BE2C (cell line): Measurements from ENCODE around the gene MBTPS1.

Source experiments
- DNase-seq: peaks from one replicate; pipeline ENCODE4 v3.0.0-alpha.2; 2020
- H3K27me3 ChIP-seq: fragments of 250-450 bp; sonication (Bioruptor Pico); 2 replicates; pipeline ENCODE4 v1.5.1; 2020; ENCODE audit warnings: mild to moderate bottlenecking
- H3K36me3 ChIP-seq: fragments of 250-450 bp; sonication (Bioruptor Pico); 2 replicates; pipeline ENCODE4 v1.5.1; 2020; ENCODE audit warnings: mild to moderate bottlenecking
- H3K4me1 ChIP-seq: fragments of 250-450 bp; sonication (Bioruptor Pico); 2 replicates; pipeline ENCODE4 v1.5.1; 2020
- H3K4me3 ChIP-seq: 2 replicates; pipeline ENCODE4 v1.5.1; 2011; ENCODE audit warnings: low read depth, low read length
- H3K9me3 ChIP-seq: fragments of 250-450 bp; sonication (Bioruptor Pico); 2 replicates; pipeline ENCODE4 v1.5.1; 2020
- TF ChIP-seq, protein P1 (sequence below): IDR thresholded peaks from 2 replicates; pipeline ENCODE4 v1.5.1; 2012; ENCODE audit warnings: mild to moderate bottlenecking, low read depth, low read length

MBTPS1 gene

DNA sequence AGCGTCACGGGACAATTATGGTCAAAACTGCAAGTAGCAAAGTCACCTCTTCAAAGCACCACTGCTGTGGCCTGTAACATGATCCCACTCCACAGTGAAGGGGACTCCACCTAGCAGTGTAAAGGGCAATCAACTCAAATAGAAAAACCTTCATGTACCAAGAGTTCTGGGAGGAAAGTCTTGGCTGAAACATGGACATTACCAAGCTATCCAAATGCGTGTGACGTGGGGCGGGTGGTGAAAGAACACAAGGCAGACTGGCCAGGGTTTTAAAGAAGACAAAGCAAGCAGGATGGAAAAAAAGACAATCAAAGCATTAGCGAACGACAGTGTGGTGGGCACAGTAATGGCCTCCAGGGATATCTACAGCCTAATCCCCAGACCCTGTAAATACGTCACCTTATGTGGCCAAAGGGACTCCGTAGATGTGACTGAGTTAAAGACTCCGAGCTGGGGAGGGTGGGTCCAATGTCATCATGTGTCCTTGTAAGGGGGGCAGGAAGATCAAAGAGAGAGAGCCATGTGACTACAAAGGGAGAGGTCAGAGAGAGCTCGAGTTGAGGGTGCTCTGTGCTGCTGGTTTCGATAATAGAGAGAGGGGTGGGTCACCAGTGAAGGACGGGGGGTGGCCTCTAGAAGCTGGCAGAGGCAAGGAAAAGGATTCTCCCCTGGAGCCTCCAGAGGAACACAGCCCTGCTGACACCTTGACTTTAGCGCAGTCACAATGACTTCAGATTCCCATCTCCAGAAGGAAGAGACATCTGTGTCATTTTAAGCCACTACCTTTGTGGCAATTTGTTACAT is 22.3 kb upstream of the MBTPS1 start:
- Histone ChIP-seq H3K27me3 (no peaks in the 10 kb centered on the region), H3K4me1 (no peaks in the 10 kb centered on the region), H3K36me3 (no peaks in the 10 kb centered on the region), H3K4me3 (no peak overlapping the region), H3K9me3 (no peaks in the 10 kb centered on the region)
- DNase-seq = no peak
- TF ChIP-seq, protein P1, sequence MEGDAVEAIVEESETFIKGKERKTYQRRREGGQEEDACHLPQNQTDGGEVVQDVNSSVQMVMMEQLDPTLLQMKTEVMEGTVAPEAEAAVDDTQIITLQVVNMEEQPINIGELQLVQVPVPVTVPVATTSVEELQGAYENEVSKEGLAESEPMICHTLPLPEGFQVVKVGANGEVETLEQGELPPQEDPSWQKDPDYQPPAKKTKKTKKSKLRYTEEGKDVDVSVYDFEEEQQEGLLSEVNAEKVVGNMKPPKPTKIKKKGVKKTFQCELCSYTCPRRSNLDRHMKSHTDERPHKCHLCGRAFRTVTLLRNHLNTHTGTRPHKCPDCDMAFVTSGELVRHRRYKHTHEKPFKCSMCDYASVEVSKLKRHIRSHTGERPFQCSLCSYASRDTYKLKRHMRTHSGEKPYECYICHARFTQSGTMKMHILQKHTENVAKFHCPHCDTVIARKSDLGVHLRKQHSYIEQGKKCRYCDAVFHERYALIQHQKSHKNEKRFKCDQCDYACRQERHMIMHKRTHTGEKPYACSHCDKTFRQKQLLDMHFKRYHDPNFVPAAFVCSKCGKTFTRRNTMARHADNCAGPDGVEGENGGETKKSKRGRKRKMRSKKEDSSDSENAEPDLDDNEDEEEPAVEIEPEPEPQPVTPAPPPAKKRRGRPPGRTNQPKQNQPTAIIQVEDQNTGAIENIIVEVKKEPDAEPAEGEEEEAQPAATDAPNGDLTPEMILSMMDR = no peak

DNA sequence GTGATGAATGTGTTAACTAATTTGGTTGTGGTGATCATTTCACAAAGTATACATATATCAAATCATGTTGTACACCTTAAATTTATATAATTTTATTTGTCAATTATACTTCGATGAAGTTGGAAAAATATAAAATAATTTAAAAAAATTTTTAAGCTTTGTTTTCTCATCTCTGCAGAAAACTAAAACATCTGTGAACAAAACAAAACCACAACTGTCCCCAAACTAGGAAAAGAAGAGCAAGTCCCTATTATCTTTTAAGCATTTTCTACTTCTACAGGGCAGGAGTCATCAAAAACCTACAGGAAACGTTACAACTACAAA is 21.7 kb upstream of the MBTPS1 start:
- Histone ChIP-seq H3K4me1 (no peaks in the 10 kb centered on the region), H3K36me3 (no peaks in the 10 kb centered on the region), H3K4me3 (no peak overlapping the region), H3K9me3 (no peaks in the 10 kb centered on the region), H3K27me3 (no peaks in the 10 kb centered on the region)
- TF ChIP-seq, protein P1 = no peak
- no peak for DNase-seq

DNA sequence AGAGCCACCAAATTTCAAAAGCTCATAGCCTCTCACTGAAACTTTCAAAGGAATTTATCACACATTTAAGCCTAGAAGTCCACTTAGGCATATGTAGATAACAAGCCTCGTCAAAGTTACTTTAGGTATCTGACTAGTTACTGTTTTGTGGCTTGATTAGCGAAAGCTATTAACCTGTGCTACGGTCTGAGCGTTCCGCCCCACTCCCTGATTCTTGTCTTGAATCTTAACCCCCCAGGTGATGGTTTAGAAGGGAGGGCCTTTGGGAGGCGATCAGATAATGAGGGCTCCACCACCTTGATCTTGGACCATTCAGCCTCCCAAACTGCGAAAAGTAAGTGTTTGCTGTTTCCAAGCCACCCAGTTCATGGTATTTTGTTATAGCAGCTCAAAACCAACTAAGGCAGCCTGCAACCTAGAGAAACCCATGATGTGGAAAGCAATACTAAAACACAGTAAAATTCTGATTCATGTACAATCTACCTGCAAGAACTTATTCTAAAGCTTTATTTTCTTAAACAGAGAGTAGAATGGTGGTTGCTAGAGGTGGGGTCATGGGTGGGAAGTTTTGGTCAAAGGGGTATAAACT is 21.1 kb upstream of the MBTPS1 start:
- H3K4me3 ChIP-seq = no peak overlapping the region

DNA sequence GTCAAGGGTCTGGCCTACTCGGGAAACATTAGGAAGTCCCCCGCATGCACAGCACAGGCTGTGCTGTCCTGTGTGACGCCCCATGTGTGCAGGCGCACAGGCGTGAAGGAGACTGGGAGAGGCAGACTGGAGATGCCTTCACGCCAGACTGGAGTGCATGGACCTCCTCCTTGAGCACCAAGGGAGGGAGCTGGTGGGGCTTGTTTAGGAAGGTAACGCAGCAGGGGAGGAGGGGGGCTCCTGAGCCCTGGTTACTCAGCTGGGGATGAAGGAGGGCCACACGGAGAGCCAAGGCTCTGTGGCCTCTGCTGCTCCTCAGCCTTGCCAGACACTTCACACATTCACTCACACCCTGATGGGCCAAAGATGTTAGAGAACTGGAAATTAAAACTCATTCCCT is 20.5 kb upstream of the MBTPS1 start:
- Histone ChIP-seq H3K4me1 (no peaks in the 10 kb centered on the region), H3K27me3 (no peaks in the 10 kb centered on the region), H3K9me3 (no peaks in the 10 kb centered on the region), H3K4me3 (no peak overlapping the region), H3K36me3 (no peaks in the 10 kb centered on the region)
- DNase-seq = no peak
- TF ChIP-seq, protein P1 = no peak

More for the DNA sequence above, 21.1 kb upstream of the MBTPS1 start:
- TF ChIP-seq, protein P1 = no peak
- Histone ChIP-seq H3K27me3 (no peaks in the 10 kb centered on the region), H3K9me3 (no peaks in the 10 kb centered on the region), H3K4me1 (no peaks in the 10 kb centered on the region), H3K36me3 (no peaks in the 10 kb centered on the region)
- DNase-seq = no peak

DNA sequence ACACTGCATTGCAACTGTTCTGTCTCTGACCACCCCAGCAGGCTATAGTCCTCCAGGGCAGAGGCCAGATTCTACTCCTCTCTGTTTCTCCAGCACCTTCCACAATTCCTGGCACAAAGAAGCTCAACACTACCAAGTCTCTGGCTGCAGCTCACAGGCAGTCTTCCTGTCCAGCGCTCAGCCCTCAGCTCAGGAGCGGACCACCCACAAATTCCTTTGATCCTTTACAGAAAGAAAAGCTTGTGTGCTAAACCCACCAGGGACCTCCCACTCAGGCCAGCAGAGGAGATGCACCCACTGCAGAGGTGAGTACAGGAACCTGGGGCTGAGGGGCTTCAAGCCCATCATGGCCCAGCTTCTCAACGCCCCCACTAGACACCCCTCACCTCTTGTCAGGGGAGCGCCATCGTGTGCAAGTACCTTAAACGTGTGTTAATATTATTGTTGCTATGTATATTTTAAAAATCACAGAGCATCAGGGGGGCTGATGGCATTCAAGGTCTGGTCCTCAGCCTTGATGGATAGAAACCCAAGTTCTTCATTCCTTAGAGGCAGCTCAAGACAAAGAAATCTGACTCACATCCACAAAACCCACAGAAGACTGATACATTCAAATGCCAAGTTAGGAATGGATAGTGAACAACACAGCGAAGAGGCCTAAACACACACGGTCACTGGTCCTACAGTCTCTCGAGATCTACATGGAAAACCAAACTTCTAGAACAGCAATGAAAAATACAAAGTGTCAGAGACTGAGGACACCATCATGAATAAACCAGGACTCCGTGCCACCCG is 19.8 kb upstream of the MBTPS1 start:
- Histone ChIP-seq H3K9me3 (no peaks in the 10 kb centered on the region), H3K36me3 (no peaks in the 10 kb centered on the region), H3K4me1 (no peaks in the 10 kb centered on the region), H3K27me3 (no peaks in the 10 kb centered on the region), H3K4me3 (no peak overlapping the region)
- TF ChIP-seq, protein P1 = no peak
- no peak for DNase-seq
